Measurements from ENCODE around the gene KRT74. TPM values are rescaled to one million over a fixed set of nuclear protein-coding genes. Genes with fewer than 3 reads are reported as not detected.

KRT74 gene
- total RNA-seq, 1 donor from 2014 or later, result not detected

GRCh38 chr12:52616680-52617402 lies 43.2 kb upstream of the KRT74 start:
- no peak for TF ChIP-seq CTCF (IDR thresholded peaks at IDR 0.05)
- H3K4me3 ChIP-seq, result no peak overlapping the region
- H3K27me3 ChIP-seq, result no peaks in the 10 kb centered on the region
- H3K36me3 ChIP-seq, result no peaks in the 10 kb centered on the region
- no peak overlapping the region for H3K27ac ChIP-seq
- intact Hi-C loops (cut with DNase I), result no loop called here
- no peak for DNase-seq (ENCODE audit: low spot score in 2 of 2)
- H3K4me1 ChIP-seq, result no peaks in the 10 kb centered on the region
- no peaks in the 10 kb centered on the region for H3K9me3 ChIP-seq

GRCh38 chr12:52615912-52616311 lies 42.3 kb upstream of the KRT74 start:
- DNase-seq (ENCODE audit: low spot score in 2 of 2), result no peak
- H3K9me3 ChIP-seq, result no peaks in the 10 kb centered on the region
- intact Hi-C loops (cut with DNase I), result no loop called here
- H3K4me3 ChIP-seq, result no peak overlapping the region
- TF ChIP-seq CTCF (IDR thresholded peaks at IDR 0.05), result no peak
- H3K27ac ChIP-seq, result no peak overlapping the region
- H3K4me1 ChIP-seq, result no peaks in the 10 kb centered on the region
- no peaks in the 10 kb centered on the region for H3K36me3 ChIP-seq
- H3K27me3 ChIP-seq, result no peaks in the 10 kb centered on the region

- Histone ChIP-seq H3K9me3 (no peaks in the 10 kb centered on the region), H3K4me1 (no peaks in the 10 kb centered on the region), H3K4me3 (no peak overlapping the region), H3K27me3 (no peaks in the 10 kb centered on the region), H3K36me3 (no peaks in the 10 kb centered on the region), H3K27ac (no peak overlapping the region)
- no peak for TF ChIP-seq CTCF (IDR thresholded peaks at IDR 0.05)
- DNase-seq (ENCODE audit: low spot score in 2 of 2), result peak in 1 of 2 donors; percentile 46
- intact Hi-C loops (cut with DNase I), result no loop called here
These were observed 41.7 kb upstream of the KRT74 start for GRCh38 chr12:52615208-52615868.

DNA sequence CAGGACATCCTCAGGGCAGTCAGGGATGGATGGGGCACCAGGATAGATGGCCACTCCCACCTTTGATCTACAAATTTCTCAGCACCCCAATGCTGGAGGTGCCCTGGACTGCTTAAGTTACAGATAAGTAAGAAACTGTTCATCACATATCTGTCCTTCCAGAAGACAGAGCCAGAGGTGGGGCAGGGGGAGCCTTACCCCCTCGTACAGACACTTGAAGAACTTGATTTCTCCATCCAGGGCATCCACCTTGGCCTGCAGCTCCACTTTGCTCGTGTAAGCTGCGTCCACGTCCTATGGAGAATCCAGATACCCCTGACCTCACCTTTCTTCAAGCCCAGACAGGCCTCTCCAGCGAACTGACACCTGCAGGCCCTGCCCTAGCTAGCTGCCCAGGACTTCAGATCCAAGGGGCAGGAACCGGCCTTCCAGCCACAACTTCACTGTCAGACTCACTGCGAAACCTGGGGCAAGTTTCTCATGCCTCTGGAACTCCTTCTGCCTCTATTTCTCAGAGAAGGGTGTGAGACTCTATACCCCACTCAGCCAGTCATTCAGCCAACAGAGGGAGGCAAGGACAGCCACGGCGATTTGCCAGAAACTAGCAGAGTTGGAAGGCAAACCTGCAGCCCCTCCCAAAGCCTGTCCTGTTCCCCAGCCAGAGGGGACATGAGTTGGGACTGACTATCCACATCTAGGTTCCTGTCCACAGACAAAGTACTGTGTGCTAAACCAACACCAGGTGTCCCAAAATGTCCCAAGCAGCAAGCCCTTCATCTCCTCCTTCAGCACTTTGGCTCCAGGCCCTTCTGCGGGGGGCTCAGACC lies 41.0 kb upstream of the KRT74 start:
- no peaks in the 10 kb centered on the region for H3K9me3 ChIP-seq
- peak in 1 of 2 donors; percentile 51 for DNase-seq (ENCODE audit: low spot score in 2 of 2)
- TF ChIP-seq CTCF (IDR thresholded peaks at IDR 0.05), result no peak
- no peak overlapping the region for H3K27ac ChIP-seq
- H3K27me3 ChIP-seq, result no peaks in the 10 kb centered on the region
- intact Hi-C loops (cut with DNase I), result no loop called here
- no peak overlapping the region for H3K4me3 ChIP-seq
- H3K36me3 ChIP-seq, result no peaks in the 10 kb centered on the region
- H3K4me1 ChIP-seq, result no peaks in the 10 kb centered on the region

GRCh38 chr12:52613384-52614030 lies 39.9 kb upstream of the KRT74 start:
- H3K4me3 ChIP-seq, result no peak overlapping the region
- intact Hi-C loops (cut with DNase I), result no loop called here
- no peaks in the 10 kb centered on the region for H3K27me3 ChIP-seq
- TF ChIP-seq CTCF (IDR thresholded peaks at IDR 0.05), result no peak
- peak in 1 of 2 donors; percentile 37 for DNase-seq (ENCODE audit: low spot score in 2 of 2)
- H3K36me3 ChIP-seq, result no peaks in the 10 kb centered on the region
- no peaks in the 10 kb centered on the region for H3K9me3 ChIP-seq
- H3K4me1 ChIP-seq, result no peaks in the 10 kb centered on the region
- H3K27ac ChIP-seq, result no peak overlapping the region
